ENCODE data around the gene CCDC192.
"Not testable (repeated sequence)": the region's sequence is repeated elsewhere in the genome, so short reads cannot be mapped to it uniquely, and the experiment has no call there.

CCDC192 gene, protein sequence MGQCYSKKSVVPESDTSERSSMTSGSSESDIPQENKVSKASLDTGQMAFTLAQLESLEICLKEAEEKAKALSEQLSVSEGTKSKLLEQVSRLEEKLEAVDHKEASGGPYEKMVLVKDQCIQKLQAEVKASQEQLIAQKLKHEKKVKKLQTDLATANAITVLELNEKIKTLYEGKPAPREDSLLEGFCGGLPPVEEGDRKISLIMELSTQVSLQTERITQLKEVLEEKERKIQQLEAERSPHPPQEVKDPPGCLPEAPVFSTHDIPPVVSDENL

DNA sequence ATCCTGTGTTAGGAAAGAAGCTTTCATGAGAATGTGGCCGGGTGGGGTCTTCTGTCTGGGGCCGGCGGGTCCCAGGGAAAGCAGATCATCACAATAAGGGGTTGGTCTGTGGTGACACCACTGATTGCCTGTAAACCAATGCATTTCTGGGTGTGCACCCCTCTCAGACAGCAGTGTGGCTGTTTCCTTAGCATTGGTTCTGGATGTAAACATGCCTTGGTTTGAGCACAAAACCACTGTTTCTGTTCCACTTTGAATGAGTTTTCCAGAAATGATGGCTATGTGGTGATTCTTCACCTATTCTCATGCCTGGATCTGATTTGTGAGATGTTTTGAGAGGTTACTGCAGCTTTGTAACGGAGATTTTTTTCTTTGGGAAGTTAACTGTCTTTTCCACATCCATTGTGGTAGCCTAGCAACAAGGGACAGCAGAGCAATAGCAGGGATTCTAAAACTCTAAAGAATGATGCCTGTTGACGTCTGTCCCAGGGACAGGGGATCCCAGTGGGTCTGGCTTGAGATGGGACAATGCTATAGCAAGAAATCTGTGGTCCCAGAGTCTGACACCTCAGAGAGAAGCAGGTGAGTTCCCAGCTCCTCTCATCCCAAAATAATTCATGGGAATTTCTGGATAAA, at the start of gene CCDC192:
Gene CCDC192, plus strand, starts transcription at position 466 of the 636 bp plus-strand sequence. Its CDS starts 55 bp downstream, at position 521.
- DNase-seq = no peak

DNA sequence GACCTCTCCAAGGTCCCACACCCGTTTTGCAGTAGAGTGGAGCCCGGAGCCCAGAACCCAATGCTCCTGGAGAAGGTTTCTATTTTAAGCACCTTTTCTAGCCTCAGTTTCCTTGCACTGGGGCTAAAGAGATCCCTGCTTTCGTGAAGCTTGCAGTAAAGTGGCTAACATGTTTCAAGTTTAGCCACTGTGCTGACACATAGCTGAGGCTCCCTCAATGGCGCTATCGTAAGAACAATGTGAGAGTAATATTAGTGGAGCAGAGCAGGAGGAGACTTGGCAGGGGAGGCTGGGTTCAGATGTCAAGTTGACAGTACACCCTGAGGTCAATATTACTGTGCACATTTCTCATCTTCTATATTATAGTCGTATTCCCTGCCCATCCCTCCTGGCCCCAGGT, 46.4 kb upstream of the CCDC192 start:
- DNase-seq = no peak

DNA sequence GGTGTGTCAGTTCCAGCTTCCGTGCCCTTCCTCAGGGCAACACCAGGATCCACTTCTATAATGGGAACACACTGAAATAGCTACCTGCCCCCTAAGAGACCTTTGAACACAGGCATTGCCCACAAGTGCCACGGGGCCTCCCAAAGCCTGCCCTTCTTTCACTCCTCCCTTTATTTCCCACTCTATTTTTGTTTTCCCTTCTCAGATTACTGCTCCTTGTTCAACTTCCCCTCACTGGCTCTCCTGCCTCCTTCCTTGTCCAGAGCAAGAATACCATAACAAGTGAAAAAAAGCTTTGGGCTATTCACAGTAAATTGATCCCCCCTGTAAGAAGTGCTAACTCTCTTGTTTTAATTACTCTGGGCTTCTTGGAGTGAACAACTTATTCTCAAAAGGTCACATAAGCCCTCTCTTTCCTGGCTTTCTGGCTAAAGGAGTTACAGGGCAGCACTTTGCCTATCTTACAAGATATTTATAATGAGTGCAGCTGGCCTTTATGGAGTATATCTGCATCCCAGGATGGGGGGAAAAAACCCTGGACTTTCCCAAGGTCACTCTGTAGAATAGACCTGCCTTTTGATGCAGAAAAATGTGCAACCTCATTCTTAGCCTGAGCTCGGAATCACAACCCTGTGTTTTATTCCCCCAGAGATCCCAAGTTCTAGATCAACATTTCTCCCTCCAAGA, 43.0 kb upstream of the CCDC192 start:
- no peak for DNase-seq

- DNase-seq = no peak
Measured at GRCh38 chr5:127664093-127664492, 39.1 kb upstream of the CCDC192 start.

DNA sequence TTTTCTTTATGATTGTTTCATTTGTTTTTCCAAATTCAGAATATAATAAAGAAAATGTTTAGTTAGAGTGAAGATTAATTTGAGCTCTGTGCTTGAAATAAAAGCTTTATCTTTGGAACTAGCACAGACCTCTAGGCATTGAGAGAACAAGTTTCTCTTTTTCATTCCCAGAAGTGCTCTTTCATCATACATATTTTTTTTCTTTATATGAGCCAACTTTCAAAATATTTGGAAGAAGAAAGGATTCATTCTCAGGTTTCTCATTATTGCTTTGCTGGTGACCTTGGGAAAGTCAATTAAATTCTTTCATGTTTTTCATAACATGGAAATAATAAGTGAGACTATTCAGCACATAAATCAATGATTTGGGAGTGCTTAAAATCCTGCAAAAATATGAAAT, 37.5 kb upstream of the CCDC192 start:
- no peak for DNase-seq

DNA sequence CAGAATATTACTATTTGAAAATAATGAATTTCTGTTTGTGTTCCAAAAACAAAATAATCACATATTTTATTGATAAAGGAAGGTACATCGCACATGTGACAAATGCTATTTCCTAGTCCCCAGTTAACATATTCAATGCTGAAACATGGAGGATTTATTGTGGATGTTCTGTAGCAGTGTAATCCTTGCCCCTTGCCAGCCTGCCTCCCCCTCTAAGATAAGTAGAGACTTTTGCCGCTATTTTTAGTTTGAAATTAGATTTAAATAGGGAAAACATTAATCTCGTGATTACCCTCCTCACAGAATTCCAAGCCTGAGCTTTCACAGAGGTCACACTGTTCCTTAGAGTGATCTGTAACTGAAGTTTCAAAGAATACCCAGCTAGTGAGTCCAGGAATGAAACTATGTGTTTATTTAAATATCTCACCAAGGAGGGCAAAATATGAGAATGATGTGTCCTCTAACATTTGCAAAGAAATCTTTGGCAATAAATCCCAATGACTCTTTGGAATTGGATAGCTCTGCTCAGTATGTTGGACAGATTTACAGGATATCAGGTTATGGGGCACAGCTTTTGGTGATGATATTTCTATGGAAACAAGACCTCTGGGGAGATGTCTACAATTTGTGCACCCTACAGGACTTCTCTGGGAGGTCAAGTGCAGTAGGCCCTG, 37.0 kb upstream of the CCDC192 start:
- DNase-seq = no peak

DNA sequence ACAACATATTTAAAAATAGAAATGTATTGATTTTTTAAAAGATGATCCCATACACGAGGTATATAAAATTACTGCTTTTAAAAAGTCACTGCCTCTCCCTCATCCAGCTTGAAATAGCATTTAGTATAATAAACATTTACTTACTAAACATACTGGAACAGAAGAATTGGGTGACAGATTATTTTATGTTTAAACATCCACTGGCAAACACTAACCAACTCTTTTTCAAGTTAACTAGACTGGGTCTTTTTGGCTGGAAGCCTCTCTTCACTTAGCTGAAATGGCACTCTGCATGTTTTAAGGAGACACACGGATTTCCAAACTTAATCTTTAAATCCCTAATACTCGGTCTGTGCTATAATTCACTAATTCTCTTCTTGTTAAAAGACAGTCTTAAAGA, 35.3 kb upstream of the CCDC192 start:
- no peak for DNase-seq

DNA sequence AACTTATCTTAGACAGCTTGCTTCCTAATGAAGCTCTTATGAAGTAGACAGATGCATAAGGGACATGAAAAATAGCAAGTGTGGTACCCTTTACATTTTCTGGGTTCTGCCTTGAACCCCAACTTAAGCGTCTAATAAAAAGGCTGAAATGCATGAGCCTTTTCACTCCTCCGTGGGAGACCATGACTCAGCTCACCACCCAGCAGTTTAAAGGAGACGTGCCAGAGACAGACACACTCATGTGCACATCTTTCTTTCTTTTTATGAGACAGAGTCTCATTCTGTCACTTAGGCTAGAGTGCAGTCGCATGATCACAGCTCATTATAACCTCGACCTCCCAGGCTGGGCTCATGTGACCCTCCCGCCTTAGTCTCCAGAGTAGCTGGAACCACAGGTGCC, 32.0 kb upstream of the CCDC192 start:
- no peak for DNase-seq

GRCh38 chr5:127673117-127673800, 29.9 kb upstream of the CCDC192 start:
- no peak for DNase-seq

- DNase-seq = not testable (repeated sequence)
Measured at GRCh38 chr5:127676951-127677350, 26.2 kb upstream of the CCDC192 start.

DNA sequence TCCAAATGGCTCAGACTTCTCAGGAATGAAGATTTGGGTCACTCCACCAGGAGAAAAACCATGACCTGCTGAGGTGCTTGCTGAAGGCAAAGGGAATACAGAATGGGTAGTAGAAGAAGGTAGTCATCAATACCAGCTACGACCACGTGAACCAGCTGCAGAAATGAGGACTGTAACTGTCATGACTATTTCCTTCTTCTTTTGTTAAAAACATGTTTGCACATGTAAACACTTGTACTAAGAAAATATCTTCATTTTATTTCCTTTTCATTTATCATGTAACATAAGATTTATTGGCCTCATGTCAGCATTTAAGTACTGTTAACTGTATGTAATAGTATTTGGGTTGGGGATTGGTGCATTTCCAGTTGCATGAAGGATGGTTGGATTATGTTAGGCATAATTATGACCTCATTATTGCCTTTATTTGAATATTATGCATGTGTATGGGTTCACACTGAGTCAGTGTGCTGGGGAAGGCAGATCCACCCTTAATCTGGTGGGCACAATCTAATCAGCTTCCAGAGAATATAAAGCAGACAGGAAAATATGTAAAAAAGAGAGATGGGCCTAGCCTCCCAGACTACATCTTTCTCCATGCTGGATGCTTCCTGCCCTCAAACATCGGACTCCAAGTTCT, 23.4 kb upstream of the CCDC192 start:
- not testable (repeated sequence) for DNase-seq

- DNase-seq = no peak
Measured at GRCh38 chr5:127680595-127680994, 22.6 kb upstream of the CCDC192 start.

- DNase-seq = no peak
Measured at GRCh38 chr5:127683008-127683407, 20.2 kb upstream of the CCDC192 start.

DNA sequence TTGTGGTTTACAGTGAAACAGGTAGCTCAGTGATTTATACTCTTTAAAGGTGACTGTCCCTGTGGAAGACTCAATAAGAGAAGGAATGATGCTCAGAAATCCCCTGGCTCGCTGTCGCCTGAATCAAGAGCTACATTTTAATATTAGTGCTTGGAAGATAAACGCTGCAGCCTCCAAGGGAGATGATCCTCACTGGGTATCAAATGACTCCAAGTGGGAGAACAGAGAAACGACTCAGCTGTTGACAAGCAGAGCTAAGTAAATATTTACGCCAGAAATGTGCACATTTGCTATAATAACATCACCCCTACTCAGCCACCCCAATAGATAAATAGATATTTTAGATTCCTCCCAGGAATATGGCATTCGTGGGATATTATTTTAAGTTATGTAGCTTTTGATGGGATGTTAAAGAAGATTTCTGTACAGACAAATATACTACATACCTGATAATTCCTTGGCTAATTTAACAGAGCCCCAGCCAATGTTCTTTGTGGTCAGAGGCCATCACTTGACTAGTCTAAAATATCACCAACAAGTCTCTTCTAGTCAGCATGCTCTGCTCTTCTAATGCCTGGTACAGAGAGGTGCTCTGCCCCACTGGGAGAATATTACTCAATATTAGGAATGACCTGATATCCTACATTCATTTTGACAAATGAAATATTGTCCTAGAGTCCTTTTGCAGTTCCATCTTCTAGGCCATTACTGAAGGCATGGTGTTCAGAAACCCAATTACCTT, 18.3 kb upstream of the CCDC192 start:
- DNase-seq = no peak

DNA sequence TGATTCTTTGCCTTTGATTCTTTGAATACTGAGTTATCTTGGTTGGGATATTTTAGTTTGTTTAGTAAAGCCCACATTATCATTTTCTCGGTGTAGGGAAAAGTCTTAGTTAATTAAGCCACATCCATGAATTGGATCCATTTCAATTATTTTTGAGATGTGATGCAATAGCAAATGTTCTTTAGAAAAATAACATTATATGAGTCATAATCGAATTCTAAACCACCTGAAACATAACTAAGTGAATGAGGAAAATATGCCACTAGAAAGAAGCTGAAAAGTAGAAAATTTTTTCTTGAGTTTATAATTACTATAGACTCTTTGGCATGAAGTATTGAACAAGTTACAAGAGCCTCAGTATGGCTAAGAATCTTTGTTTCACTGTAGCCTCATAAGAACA, 17.5 kb upstream of the CCDC192 start:
- no peak for DNase-seq

- no peak for DNase-seq
Measured at GRCh38 chr5:127686424-127686823, 16.8 kb upstream of the CCDC192 start.

DNA sequence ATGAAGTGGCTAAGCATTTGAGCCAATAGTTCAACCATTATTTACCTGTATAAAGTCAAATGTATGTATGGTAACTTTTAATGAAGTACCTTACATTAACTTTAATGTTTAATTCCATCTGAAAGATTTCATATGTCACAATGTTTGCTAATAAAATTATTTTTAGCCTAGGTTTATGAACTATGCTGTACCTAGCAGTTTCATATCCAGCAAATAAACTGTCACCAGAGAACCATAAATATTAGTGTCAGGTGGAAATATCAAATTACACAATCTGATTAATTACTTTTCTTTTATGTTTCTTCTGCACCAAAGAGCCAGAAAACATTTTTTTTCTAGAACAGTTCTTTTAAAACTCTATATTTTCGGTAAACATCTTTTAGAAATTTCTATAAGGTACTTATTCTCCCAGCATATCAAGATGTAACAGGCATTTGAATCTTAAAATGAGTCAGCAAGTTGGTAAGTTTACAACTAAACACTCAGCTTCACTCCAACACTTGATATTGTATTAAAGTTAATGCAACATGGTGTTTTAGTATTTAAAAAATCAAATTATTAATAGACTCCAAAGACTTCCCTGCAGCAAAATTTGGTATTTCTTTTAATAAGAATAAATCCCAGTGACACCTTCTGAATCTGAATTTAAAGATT, 8.5 kb upstream of the CCDC192 start:
- DNase-seq = no peak

- no peak for DNase-seq
Measured at GRCh38 chr5:127695346-127695745, 7.8 kb upstream of the CCDC192 start.

DNA sequence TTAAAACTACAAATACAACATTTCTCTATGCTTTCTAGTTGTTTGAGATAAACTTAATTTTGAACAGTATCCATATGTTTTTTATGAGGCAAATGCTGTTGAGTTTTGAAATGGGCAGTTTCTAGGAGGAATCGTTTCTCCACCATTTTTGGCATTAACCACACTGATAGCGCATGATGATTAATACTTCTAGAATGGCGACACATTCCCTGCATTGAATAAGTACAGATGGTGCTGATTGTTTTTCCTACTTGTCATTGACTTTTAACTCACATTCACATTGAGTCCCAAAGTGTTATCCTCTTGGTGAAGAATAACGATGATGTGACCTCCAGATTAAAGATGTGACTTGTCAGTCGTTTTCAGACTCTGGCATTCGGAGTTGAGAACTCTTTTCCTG, 6.5 kb upstream of the CCDC192 start:
- no peak for DNase-seq

GRCh38 chr5:127697894-127698600, 5.1 kb upstream of the CCDC192 start:
- DNase-seq = no peak

GRCh38 chr5:127699416-127699815, 3.8 kb upstream of the CCDC192 start:
- no peak for DNase-seq

Measured in midbrain (tissue), 1 donor.